Stimulated activated memory B cell treated with anti-CD40 and anti-IgM and Interleukin-4, amounts not matched to agents 10 μg/mL and 1 μg/mL and 100 μg/mL, for 72 hours (primary cell): Measurements from ENCODE around the gene KRTAP22-2.

ENCODE experiments used
- ATAC-seq: fragments of 150-1000 bp; cut with Tn5 transposase; 2 replicates; pipeline ENCODE4 v1.10.0; 2021
- H3K27ac Mint-ChIP-seq: one replicate; pipeline ENCODE4 v1.8.0; 2022; ENCODE audit warnings: mild to moderate bottlenecking, mixed read lengths
- H3K27me3 Mint-ChIP-seq: one replicate; pipeline ENCODE4 v1.8.0; 2022; ENCODE audit warnings: mixed read lengths
- H3K36me3 Mint-ChIP-seq: one replicate; pipeline ENCODE4 v1.8.0; 2022; ENCODE audit warnings: mixed read lengths
- H3K4me1 Mint-ChIP-seq: one replicate; pipeline ENCODE4 v1.8.0; 2022; ENCODE audit warnings: mixed read lengths
- H3K4me3 Mint-ChIP-seq: one replicate; pipeline ENCODE4 v1.8.0; 2022; ENCODE audit warnings: mild to moderate bottlenecking, moderate library complexity, mixed read lengths
- H3K9me3 Mint-ChIP-seq: one replicate; pipeline ENCODE4 v1.8.0; 2022; ENCODE audit warnings: mixed read lengths

KRTAP22-2 gene

DNA sequence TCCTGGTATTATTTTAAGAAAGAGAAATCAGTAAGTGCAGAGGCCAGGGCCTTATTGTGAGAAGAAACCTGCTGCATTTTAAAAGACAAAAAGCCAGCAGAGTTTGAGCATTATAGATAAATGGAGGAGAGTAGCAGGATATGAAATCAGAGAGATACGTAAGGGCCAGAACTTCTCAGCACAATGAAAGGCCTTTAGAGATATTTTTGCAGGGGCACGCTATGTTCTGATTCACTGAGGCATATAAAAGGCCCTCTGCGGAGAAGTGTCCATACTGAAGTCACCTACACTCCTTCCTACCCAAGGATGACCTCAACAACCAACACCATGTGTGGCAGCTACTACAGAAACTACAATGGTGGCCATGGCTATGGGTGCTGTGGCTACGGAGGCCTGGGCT lies 1.9 kb upstream of the KRTAP22-2 start, which contains the start of gene KRTAP6-3:
Gene KRTAP6-3 (plus strand): TSS at position 301 of the 400 bp plus-strand sequence. CDS start 6 bp downstream, at position 307.
- H3K4me1 Mint-ChIP-seq = no peaks in the 10 kb centered on the region
- H3K27ac Mint-ChIP-seq = no peak within 1 kb of the TSS
- no peak within 1 kb of the TSS for H3K4me3 Mint-ChIP-seq
- no peaks in the 10 kb centered on the region for H3K36me3 Mint-ChIP-seq
- no peaks in the 10 kb centered on the region for H3K27me3 Mint-ChIP-seq
- H3K9me3 Mint-ChIP-seq = peaks cover 3% of the 10 kb centered on the region
- ATAC-seq = peak; percentile 53

DNA sequence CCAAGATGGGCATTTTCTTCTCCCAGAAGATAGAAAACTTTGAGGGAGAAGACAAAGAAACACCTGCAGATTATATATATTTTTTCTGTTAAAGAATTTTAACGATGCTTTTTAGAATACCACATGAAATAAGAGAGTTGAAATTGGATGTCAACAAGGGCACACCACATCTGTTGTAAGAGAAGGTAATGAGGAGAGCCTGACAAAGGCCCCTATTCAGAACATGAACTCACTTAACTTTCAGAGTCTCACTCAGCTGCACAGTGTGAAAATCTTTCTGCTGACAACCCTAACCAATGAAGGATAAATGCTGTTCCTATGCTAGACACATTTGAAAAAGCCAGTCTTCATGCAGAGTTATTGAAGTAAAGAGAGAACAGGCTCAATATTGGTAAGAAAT lies 7.3 kb downstream of the KRTAP22-2 start:
- H3K4me3 Mint-ChIP-seq = no peak overlapping the region
- H3K9me3 Mint-ChIP-seq = peaks cover 5% of the 10 kb centered on the region
- no peaks in the 10 kb centered on the region for H3K27me3 Mint-ChIP-seq
- H3K4me1 Mint-ChIP-seq = no peaks in the 10 kb centered on the region
- no peak for ATAC-seq
- no peak overlapping the region for H3K27ac Mint-ChIP-seq
- no peaks in the 10 kb centered on the region for H3K36me3 Mint-ChIP-seq

DNA sequence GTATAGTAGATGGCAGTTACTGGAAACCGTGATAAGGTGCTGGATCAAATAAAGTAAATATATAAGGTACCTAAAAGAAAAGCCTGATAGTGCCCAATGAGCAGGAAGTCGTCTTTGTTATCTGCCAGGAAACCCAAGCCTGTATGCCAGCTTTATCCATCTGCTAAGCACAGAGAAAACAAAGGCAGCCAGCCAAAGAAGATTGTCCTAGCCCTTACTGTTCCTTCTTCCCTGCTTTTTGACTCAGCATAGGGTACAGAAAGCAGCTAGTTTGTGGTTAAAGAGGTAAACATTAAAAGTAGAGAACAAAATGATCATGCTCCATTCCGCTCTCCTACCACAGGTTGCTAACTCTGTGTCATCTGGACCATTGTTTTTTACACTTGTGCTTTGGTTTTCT lies 10.1 kb downstream of the KRTAP22-2 start:
- Mint-ChIP-seq H3K4me1 (no peaks in the 10 kb centered on the region), H3K27ac (no peak overlapping the region), H3K36me3 (no peaks in the 10 kb centered on the region), H3K9me3 (peaks cover 2% of the 10 kb centered on the region), H3K4me3 (no peak overlapping the region), H3K27me3 (no peaks in the 10 kb centered on the region)
- no peak for ATAC-seq

DNA sequence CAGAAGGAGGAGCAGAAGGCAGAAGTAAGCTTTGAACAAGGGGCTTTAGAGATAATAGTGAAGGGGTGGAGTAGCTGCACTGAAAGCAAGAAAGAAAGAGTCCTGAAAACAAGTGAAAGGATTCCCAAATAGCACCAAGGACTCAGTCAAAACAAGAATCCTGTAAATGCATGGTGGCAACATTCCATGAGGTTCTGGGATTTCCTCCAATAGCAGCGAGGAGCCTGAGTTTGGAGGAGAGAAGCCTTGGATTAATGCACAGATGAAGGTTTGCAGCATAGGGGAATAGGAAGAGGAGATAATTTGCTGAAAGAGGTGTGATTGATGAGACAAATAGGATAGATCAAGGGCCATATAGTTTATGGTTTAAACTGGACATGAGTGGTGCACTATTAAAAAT lies 10.9 kb downstream of the KRTAP22-2 start:
- no peak for ATAC-seq
- H3K36me3 Mint-ChIP-seq = no peaks in the 10 kb centered on the region
- H3K4me1 Mint-ChIP-seq = no peaks in the 10 kb centered on the region
- no peaks in the 10 kb centered on the region for H3K27me3 Mint-ChIP-seq
- peaks cover 2% of the 10 kb centered on the region for H3K9me3 Mint-ChIP-seq
- H3K4me3 Mint-ChIP-seq = no peak overlapping the region
- H3K27ac Mint-ChIP-seq = no peak overlapping the region

DNA sequence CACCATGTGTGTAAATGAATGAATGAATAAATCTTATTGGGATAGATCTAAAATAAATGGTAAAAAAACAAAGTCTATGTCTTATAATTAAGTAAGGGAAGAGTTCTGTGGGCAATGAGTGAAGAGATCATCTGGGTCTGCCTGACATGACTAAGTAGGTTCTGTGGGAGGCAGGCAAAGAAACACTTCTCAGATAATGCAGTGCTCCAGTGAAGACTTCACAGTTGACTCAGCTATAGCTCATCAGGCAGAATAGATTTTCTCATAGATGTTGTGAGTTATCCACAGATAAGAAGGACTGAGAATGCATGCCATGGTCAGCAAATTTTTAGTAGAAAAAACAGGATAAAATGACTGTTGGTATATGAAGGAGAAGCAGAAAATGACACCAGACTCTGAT lies 12.4 kb downstream of the KRTAP22-2 start:
- ATAC-seq = no peak
- no peaks in the 10 kb centered on the region for H3K9me3 Mint-ChIP-seq
- no peaks in the 10 kb centered on the region for H3K4me1 Mint-ChIP-seq
- H3K4me3 Mint-ChIP-seq = no peak overlapping the region
- no peaks in the 10 kb centered on the region for H3K36me3 Mint-ChIP-seq
- H3K27me3 Mint-ChIP-seq = no peaks in the 10 kb centered on the region
- H3K27ac Mint-ChIP-seq = no peak overlapping the region

DNA sequence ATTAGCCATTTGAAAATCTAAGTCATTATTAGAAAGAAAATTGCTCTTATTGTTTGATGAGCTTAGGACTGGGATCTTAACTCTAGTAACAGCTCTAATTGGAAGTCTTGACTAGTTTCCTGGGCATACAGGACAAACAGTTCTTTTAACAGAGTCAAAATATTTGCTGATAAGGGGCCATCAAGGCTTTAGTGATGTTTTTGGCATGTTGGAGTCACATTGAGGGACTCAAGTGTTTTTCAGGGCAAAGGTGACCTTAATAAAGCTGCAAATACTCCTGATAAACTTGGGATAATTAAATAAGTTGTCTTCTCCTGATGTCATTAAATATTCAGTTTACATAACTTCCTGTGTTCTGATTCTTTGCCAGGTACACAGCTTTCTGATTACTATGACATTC lies 22.6 kb downstream of the KRTAP22-2 start:
- Mint-ChIP-seq H3K9me3 (peaks cover 9% of the 10 kb centered on the region), H3K27me3 (no peaks in the 10 kb centered on the region), H3K4me1 (no peaks in the 10 kb centered on the region), H3K36me3 (no peaks in the 10 kb centered on the region), H3K4me3 (no peak overlapping the region), H3K27ac (no peak overlapping the region)
- no peak for ATAC-seq

DNA sequence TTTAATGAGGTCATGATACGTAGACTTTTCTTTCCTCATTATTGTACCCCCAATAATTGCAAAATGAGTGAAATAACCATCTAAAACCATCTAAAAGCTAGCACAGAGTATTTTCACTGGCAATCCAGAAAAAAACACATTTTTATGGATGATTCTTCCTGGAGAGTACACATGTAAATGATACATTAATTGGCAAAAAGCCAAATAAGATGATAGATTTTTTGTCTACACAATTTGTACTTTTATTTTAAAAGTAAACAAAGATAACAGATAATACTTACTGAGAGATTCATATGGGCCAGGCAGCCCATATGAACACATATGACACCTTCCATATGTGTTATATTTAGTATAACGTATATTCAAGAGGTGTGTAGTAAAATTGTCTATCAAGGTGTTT lies 26.6 kb downstream of the KRTAP22-2 start:
- no peaks in the 10 kb centered on the region for H3K4me1 Mint-ChIP-seq
- no peak for ATAC-seq
- H3K36me3 Mint-ChIP-seq = no peaks in the 10 kb centered on the region
- no peak overlapping the region for H3K4me3 Mint-ChIP-seq
- H3K27me3 Mint-ChIP-seq = no peaks in the 10 kb centered on the region
- H3K27ac Mint-ChIP-seq = no peak overlapping the region
- H3K9me3 Mint-ChIP-seq = peaks cover 2% of the 10 kb centered on the region

DNA sequence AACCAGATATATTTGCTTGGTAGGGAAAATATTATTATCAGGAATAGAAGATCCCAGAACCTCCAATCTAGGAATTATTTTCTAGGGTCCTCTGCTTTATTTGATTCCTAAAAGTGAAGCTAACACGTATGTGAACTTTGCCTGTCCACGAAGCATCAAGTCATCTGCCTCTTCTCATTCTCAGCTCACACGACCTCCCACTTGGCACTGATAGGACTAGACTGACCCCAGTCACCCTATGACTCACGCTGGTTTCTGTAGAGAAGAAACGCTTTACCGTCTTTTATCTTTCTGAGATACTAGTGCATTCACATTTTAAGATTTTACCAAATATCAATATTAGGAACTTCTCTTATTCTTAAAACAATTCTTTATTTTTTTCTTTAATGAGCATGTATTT lies 27.1 kb downstream of the KRTAP22-2 start:
- Mint-ChIP-seq H3K4me1 (no peaks in the 10 kb centered on the region), H3K36me3 (no peaks in the 10 kb centered on the region), H3K27ac (no peak overlapping the region), H3K4me3 (no peak overlapping the region), H3K9me3 (peaks cover 2% of the 10 kb centered on the region), H3K27me3 (no peaks in the 10 kb centered on the region)
- ATAC-seq = no peak

DNA sequence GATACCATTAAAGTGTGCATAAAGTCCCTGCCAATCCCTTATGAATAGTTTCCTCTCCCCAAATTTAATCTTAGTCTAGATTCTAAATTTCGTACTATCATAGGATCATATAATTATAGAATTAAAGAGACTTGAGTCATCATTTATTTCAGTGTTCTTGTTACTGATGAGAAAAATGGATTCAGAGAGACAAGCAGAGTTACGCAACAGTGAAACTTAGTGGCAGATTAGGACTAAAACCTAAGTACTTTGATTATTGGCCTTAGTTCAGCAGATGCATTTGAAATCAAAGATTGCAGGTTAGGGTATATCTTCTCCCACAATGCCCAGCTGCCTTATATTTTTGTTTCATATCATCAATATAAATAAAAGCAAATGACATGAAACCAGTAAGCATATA lies 28.2 kb downstream of the KRTAP22-2 start:
- no peak for ATAC-seq
- Mint-ChIP-seq H3K4me3 (no peak overlapping the region), H3K9me3 (peaks cover 2% of the 10 kb centered on the region), H3K27me3 (no peaks in the 10 kb centered on the region), H3K36me3 (no peaks in the 10 kb centered on the region), H3K4me1 (no peaks in the 10 kb centered on the region), H3K27ac (no peak overlapping the region)

DNA sequence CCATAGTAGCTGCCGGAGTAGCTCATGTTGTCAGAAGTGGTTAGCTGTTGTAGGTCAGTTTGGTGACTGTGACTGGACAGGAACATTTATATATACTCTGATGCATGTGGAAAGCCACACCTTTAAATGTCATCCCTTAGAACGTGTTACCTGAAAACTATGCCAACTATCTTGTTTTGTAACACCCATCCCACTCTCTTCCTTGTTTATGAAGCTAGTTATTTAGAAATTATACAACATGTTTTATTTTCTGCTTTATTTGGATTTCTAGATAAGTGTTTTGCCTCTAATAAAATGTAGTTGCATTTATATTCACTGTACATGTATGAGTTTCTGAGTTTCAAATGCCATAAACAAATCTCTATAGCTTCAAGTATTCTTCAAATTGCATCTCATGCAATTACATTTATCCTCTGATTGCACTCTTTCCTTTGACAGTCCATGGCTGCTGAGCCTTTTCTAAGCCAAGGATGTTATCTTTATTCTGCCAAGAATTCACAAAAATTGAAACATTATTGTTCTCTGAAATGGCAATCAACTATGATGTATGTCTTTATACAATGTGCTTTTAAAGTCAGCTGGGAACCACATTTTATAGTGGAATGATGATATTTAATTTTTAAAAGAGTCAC lies 28.8 kb downstream of the KRTAP22-2 start, which contains the start of gene KRTAP19-7:
Gene KRTAP19-7 (minus strand): TSS at position 51 of the 632 bp plus-strand sequence. CDS start 25 bp downstream, at position 26.
- no peak for ATAC-seq
- H3K4me3 Mint-ChIP-seq = no peak within 1 kb of the TSS
- no peak within 1 kb of the TSS for H3K27ac Mint-ChIP-seq
- no peaks in the 10 kb centered on the region for H3K27me3 Mint-ChIP-seq
- no peaks in the 10 kb centered on the region for H3K4me1 Mint-ChIP-seq
- no peaks in the 10 kb centered on the region for H3K36me3 Mint-ChIP-seq
- peaks cover 2% of the 10 kb centered on the region for H3K9me3 Mint-ChIP-seq

DNA sequence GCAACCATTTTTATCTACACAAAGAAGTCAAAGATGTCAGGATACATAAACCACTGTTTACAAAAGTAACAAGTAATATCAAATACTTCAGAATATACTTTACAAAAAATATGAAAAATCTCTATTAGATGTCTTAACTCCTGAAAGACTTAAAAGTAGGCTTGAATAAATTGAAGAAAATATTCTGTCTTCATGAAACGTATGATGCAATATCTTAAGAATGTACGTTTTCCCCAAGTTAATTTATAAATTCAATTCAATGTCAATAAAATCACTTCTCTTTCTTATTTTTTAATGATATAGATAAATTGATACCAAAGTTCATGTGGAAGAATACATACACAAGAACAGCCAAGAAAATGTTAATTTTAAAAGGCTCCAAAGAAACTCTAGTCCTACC lies 35.1 kb downstream of the KRTAP22-2 start:
- ATAC-seq = no peak
- H3K36me3 Mint-ChIP-seq = no peaks in the 10 kb centered on the region
- peaks cover 10% of the 10 kb centered on the region for H3K9me3 Mint-ChIP-seq
- H3K27me3 Mint-ChIP-seq = no peaks in the 10 kb centered on the region
- no peaks in the 10 kb centered on the region for H3K4me1 Mint-ChIP-seq
- H3K27ac Mint-ChIP-seq = no peak overlapping the region
- no peak overlapping the region for H3K4me3 Mint-ChIP-seq

DNA sequence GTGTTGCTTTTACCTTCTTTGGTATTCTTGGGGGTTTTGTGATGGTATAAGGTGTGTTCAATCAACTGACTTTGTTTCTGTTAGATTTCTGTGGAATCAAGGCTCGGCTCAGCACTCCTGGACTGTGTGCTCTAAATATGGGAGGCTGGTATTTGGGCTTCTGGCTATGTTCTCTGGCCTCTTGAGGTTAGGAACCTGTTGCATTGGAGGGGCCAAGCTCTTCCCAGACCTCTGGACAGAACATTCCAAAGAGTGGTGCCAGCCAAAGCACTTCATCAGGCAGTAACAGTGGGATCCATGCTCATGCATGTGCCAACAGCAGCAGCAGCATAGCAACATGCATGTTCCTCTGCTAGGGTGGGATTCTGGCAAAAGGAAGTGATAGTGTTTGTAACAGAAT lies 37.4 kb downstream of the KRTAP22-2 start:
- no peaks in the 10 kb centered on the region for H3K36me3 Mint-ChIP-seq
- peaks cover 10% of the 10 kb centered on the region for H3K9me3 Mint-ChIP-seq
- H3K27me3 Mint-ChIP-seq = no peaks in the 10 kb centered on the region
- H3K4me1 Mint-ChIP-seq = no peaks in the 10 kb centered on the region
- no peak for ATAC-seq
- H3K4me3 Mint-ChIP-seq = no peak overlapping the region
- H3K27ac Mint-ChIP-seq = no peak overlapping the region

DNA sequence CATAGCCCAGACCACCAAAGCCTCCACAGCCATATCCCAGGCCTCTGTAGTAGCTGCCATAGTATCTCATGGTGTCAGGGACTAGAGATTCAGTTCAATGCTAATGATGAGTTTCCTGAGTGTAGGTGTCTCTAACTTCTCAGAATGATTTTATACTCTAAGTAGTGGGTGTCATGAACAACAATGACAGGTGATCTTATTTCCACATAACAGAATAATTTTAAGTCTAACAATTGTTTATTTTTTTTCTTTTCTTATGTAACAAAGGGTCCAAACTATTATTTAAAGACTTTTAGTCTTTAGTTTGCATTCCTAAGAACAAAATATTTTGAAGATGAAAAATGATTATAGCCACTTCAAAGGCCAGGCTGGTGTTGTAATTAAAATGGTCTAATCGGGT lies 48.4 kb downstream of the KRTAP22-2 start, which contains the start of gene KRTAP19-6:
Gene KRTAP19-6 (minus strand): TSS at position 101 of the 400 bp plus-strand sequence. CDS start 31 bp downstream, at position 70.
- Mint-ChIP-seq H3K27me3 (no peaks in the 10 kb centered on the region), H3K36me3 (no peaks in the 10 kb centered on the region), H3K4me3 (no peak within 1 kb of the TSS), H3K27ac (no peak within 1 kb of the TSS), H3K9me3 (peaks cover 7% of the 10 kb centered on the region), H3K4me1 (no peaks in the 10 kb centered on the region)
- ATAC-seq = no peak
